Heart right ventricle (tissue), 16 donors: Measurements from ENCODE around the gene EME2. TPM values are rescaled to one million over a fixed set of nuclear protein-coding genes. Genes with fewer than 3 reads are reported as not detected.

ENCODE experiments used
- ATAC-seq, 8 donors: fragments of 200-7000 bp; cut with Tn5 transposase; one replicate each; pipeline ENCODE4 v1.9.1; 2020; ENCODE audit warnings: mild to moderate bottlenecking in 8 of 8, moderate library complexity in 8 of 8, moderate number of reproducible peaks in 1 of 8
- DNase-seq, 2 donors: peaks; one replicate each; pipeline ENCODE4 v3.0.0-alpha.2; 2020
- H3K27ac ChIP-seq, 10 donors: fragments of 200-600 bp; sonication (generic) in 2 of 10; one replicate each; pipeline versions ENCODE4 v1.5.0 to v1.8.0; 2020 to 2022; ENCODE audit warnings: mild to moderate bottlenecking in 3 of 10
- H3K27me3 ChIP-seq, 7 donors: fragments of 200-600 bp; one replicate each; pipeline ENCODE4 v1.8.0; 2021 to 2022; ENCODE audit warnings: mild to moderate bottlenecking in 2 of 7
- H3K36me3 ChIP-seq, 9 donors: fragments of 200-600 bp; sonication (generic) in 1 of 9; one replicate each; pipeline versions ENCODE4 v1.5.0 to v1.8.0; 2020 to 2022; ENCODE audit warnings: mild to moderate bottlenecking in 2 of 9
- H3K4me1 ChIP-seq, 9 donors: fragments of 200-600 bp; sonication (generic) in 1 of 9; one replicate each; pipeline versions ENCODE4 v1.5.0 to v1.8.0; 2020 to 2022; ENCODE audit warnings: mild to moderate bottlenecking in 4 of 9
- H3K4me3 ChIP-seq, 10 donors: fragments of 200-600 bp; sonication (generic) in 2 of 10; one replicate each; pipeline versions ENCODE4 v1.5.0 to v1.8.0; 2020 to 2022; ENCODE audit warnings: mild to moderate bottlenecking in 7 of 10, moderate library complexity in 2 of 10
- H3K9me3 ChIP-seq, 11 donors: fragments of 200-600 bp in 10 of 11; sonication (generic) in 2 of 11; one replicate each; pipeline versions ENCODE4 v1.5.0 to v1.8.0; 2013 to 2022; ENCODE audit warnings: mild to moderate bottlenecking in 2 of 11, control low read depth in 1 of 11, moderate library complexity in 1 of 11
- WGBS, 2 donors: extraction: QIAGEN DNeasy Blood & Tissue Kit; methylation state at CpG; one replicate each; pipeline ENCODE4 v1.1.7; 2013; ENCODE audit warnings: inconsistent platforms in 1 of 2; 5-methylcytosine and 5-hydroxymethylcytosine counted together
- intact Hi-C, 10 donors: fragments of 100-400 bp; cut with DNase I; formaldehyde crosslinking; loops; one replicate each; pipeline versions ENCODE4 v1.11.1 to v1.14.2; 2022
- polyA plus RNA-seq, 2 donors: library from polyadenylated mRNA; stranded (reverse); fragments of 200-250 nt; gene quantifications; one replicate each; pipeline ENCODE4 v1.2.3, GENCODE V29; 2013
- total RNA-seq, 10 donors: library from RNA; stranded (reverse); fragmentation: NEBNext Ultra II Directional in 3 of 10; extraction: Animal tissue kit (Norgen Biotek cat#: 25700) in 3 of 10; gene quantifications; one replicate each; pipeline versions ENCODE4 v1.2.1 to v1.2.4, GENCODE V29; 2021 to 2023
- TF ChIP-seq, protein P1 (sequence below), 9 donors: fragments of 200-600 bp; sonication (generic) in 2 of 9; IDR thresholded peaks; one replicate each; pipeline versions ENCODE4 v1.5.0 to v1.8.0; 2021 to 2022; ENCODE audit warnings: antibody characterized with exemption in 9 of 9, mild to moderate bottlenecking in 5 of 9, moderate library complexity in 1 of 9
- donor health status: Arrhythmogenic right ventricular cardiomyopathy.
- donor health status: ischemic (EF 13 %, LVEDD 7.1; RV severe dilation, severe dysfunction).
- donor health status: healthy with polysubstance abuse.
- donor health status: DM: no; HTN: yes; CAD: no.
- donor health status: DM: no; HTN: no; CAD: no.
- donor health status: ischemic (EF 25% LVEDD 6.9; RV normal size, moderate dysfunction).
- donor health status: ischemic (EF 25% LVEDD 5.7; RV mildly dilated, moderate dysfunction).
- donor health status: healthy.
- donor health status: DM: yes; HTN: yes; CAD: no.
- donor health status: Ischemic cardiomyopathy.
- donor health status: ischemic (EF 35%, LVEDD 5.7; RV mildly dilated, moderate dysfunction).
- donor health status: nonischemic (EF 11% LVEDD 7.7; RV severe dilation, severe dysfunction).
- donor health status: DM: yes; HTN: yes; CAD: no.
- donor health status: PGD.
- donor health status: ischemic (EF 29% LVEDD 5.4; RV normal size, mild dysfunction).
- donor health status: nonischemic (EF 23%, LVEDD 6.1; RV moderate dilation, normal function).

EME2 gene
- total and polyA plus RNA-seq, 12 donors, result 3.0 to 17.9 (median 7.3) TPM

DNA sequence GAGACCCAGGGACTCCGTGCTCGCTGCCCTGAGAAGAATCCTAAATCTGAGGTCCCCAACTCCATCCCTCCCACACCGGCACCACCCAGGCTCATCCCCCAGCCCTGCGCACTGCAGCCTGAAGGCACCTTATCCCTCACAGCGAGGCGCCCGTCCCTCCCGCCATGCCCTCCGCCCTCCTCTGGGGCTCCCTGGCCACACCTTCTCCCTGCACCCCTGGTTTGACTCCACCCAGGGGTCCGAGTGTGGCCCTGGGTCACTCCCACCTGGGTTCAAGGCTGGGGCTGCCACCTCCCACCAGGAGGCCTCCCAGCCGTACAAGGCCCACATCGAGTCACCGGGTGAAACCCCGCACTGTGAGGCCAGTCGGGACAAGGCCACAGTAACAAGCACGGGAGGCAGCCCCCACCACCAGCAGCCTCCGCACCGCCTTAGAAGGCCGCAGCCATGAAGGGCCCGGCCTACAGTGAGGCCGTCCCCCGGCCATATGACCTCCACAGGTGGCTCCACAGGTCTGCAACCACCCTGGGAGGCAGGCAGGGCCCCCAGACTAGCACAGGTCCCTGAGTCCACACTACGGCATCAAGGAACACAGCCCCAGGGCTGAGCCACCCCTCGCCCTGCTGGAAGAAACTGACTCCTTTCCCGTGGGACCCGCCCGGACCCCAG lies 45.7 kb downstream of the EME2 start:
- intact Hi-C loops, result no loop called here
- 95 to 96% methylated on average over 27 of the region's 27 CpGs for WGBS, 2 donors

DNA sequence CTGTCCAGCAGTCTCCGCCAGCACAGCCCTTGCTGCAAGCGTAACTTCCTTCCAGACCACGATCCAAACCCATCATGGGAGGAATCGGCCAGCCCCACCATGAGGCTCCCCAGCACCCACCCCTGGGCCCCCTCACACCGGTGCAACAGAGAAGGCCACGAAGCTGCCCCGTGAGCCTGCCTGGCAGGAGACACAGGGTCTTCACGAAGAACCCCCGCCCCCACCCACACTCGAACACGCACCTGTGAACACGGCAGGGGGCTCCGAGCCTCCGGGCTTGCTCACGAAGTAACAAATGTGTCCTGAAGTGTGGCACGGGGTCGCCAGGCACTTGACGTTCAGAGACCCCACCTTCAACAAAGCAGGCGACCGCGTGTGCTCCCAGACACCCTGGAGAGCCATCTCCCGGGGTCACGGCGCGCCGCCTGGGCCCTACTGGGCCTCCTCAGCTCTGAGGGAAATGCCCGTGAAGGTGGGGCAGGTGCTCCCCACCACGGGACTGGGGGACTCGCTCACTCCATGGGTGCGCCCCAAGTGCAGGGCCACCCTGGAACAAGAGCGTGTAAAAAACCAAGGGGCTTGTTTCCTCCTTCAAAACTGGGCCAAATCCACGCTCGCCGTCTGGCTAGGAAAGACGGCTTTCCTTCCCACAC lies 46.4 kb downstream of the EME2 start:
- H3K4me1 ChIP-seq, result peaks cover 0 to 8% (median 3%) of the 10 kb centered on the region in 9 donors
- no peak overlapping the region for H3K27ac ChIP-seq
- H3K9me3 ChIP-seq, result no peaks in the 10 kb centered on the region
- TF ChIP-seq, protein P1, sequence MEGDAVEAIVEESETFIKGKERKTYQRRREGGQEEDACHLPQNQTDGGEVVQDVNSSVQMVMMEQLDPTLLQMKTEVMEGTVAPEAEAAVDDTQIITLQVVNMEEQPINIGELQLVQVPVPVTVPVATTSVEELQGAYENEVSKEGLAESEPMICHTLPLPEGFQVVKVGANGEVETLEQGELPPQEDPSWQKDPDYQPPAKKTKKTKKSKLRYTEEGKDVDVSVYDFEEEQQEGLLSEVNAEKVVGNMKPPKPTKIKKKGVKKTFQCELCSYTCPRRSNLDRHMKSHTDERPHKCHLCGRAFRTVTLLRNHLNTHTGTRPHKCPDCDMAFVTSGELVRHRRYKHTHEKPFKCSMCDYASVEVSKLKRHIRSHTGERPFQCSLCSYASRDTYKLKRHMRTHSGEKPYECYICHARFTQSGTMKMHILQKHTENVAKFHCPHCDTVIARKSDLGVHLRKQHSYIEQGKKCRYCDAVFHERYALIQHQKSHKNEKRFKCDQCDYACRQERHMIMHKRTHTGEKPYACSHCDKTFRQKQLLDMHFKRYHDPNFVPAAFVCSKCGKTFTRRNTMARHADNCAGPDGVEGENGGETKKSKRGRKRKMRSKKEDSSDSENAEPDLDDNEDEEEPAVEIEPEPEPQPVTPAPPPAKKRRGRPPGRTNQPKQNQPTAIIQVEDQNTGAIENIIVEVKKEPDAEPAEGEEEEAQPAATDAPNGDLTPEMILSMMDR (IDR thresholded peaks at IDR 0.05), result no peak
- no peak overlapping the region for H3K4me3 ChIP-seq
- intact Hi-C loops, result no loop called here
- H3K27me3 ChIP-seq, result no peaks in the 10 kb centered on the region
- H3K36me3 ChIP-seq, result peaks cover 0 to 86% (median 33%) of the 10 kb centered on the region in 9 donors
- ATAC-seq (no peak), DNase-seq (no peak)
- 95% methylated on average over 35 of the region's 35 CpGs for WGBS, 2 donors

More for the DNA sequence above, 45.7 kb downstream of the EME2 start:
- Histone ChIP-seq H3K4me1 (peaks cover 0 to 1% (median 0%) of the 10 kb centered on the region in 9 donors), H3K4me3 (no peak overlapping the region), H3K27me3 (no peaks in the 10 kb centered on the region), H3K9me3 (no peaks in the 10 kb centered on the region), H3K27ac (no peak overlapping the region), H3K36me3 (peaks cover 0 to 92% (median 33%) of the 10 kb centered on the region in 9 donors)
- ATAC-seq (peak in 1 of 8 donors; percentile 5), DNase-seq (no peak)
- TF ChIP-seq, protein P1 (IDR thresholded peaks at IDR 0.05), result no peak

DNA sequence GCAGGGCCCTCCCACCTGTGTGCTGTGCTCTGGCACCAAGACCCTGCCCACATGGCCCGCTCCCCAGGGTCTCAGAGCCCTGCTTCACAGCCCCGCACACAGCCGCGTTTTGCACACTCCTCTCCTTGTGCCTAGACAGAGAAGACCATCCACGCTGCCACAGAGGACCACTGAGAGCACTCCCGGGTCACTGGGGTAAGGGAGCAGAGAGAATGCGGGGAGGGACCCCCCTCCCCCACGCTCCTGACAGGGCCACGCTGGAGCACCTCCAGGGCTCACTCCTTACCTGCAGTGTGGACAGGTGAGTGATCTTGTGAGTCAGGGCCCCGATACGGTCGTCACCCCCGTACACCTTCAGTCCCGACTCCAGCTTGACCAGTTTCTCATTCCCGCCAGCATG lies 47.0 kb downstream of the EME2 start:
- no peak for DNase-seq
- H3K4me3 ChIP-seq, result no peak overlapping the region
- peaks cover 0 to 14% (median 7%) of the 10 kb centered on the region in 9 donors for H3K4me1 ChIP-seq
- TF ChIP-seq, protein P1 (IDR thresholded peaks at IDR 0.05), result no peak
- no peak overlapping the region for H3K27ac ChIP-seq
- no peaks in the 10 kb centered on the region for H3K9me3 ChIP-seq
- intact Hi-C loops, result no loop called here
- ATAC-seq, result no peak
- H3K36me3 ChIP-seq, result peaks cover 0 to 80% (median 33%) of the 10 kb centered on the region in 9 donors
- H3K27me3 ChIP-seq, result no peaks in the 10 kb centered on the region
- 94 to 95% methylated on average over 15 of the region's 15 CpGs for WGBS, 2 donors

DNA sequence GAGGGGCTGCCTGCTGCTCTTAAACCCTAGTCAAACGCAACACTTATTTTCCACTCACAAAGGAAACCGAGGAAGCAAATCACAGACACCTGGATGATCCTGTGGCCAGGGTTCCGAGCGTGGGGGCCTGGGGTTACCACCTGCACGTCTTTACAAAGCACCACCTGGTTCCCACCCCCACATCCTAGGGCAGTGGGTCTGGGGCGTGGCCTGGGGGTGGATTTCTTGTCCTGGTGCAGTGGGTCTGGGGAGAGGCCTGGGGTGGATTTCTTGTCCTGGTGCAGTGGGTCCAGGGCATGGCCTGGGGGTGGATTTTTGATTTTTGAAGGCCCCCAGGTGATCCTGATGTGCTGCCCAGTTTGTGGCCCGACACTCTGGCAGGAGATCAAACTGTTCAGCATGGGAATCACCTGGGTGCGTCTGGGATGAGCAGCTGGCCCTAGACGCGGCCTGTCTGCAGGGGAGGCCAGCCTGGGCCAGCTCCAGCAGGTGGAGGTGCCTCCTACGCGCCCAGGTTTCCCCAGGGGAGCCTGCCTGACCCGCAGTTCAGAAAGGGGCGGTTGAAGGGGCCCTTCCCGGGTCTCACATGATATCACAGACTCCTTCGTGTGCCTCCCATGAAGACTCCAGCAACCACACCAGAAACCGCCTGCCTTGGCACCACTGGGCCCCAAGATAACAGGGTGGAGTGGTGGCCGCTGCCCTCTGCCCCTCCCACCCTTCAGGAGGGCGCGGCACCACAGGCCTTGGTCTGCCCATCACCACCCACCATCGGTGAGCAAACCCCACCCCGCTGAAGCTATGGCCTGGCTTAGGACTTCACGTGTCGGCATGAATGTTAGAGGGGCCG lies 47.7 kb downstream of the EME2 start:
- ATAC-seq, result no peak
- H3K36me3 ChIP-seq, result peaks cover 0 to 75% (median 33%) of the 10 kb centered on the region in 9 donors
- intact Hi-C loops, result no loop called here
- H3K9me3 ChIP-seq, result no peaks in the 10 kb centered on the region
- 90 to 92% methylated on average over 25 of the region's 25 CpGs for WGBS, 2 donors
- H3K4me1 ChIP-seq, result peaks cover 1 to 20% (median 14%) of the 10 kb centered on the region in 9 donors
- no peak overlapping the region for H3K4me3 ChIP-seq
- TF ChIP-seq, protein P1 (IDR thresholded peaks at IDR 0.05), result no peak
- no peak overlapping the region for H3K27ac ChIP-seq
- H3K27me3 ChIP-seq, result no peaks in the 10 kb centered on the region
- DNase-seq, result no peak
